DND-41 (cell line): Measurements from ENCODE around the gene TCIRG1.

Source experiments
- ATAC-seq: fragments of 200-7000 bp; cut with Tn5 transposase; 3 replicates; pipeline ENCODE4 v1.9.1; 2021; ENCODE audit warnings: low read depth; ENCODE audit not compliant: insufficient read depth
- DNase-seq: peaks from one replicate; pipeline ENCODE4 v3.0.0-alpha.2; 2020
- H2AFZ ChIP-seq: 2 replicates; pipeline ENCODE4 v1.6.0; 2012; ENCODE audit warnings: low read depth, low read length
- H3K27ac ChIP-seq: 2 replicates; pipeline ENCODE4 v1.5.1; 2012; ENCODE audit warnings: low read length, inconsistent platforms
- H3K27me3 ChIP-seq: fragments of 200-600 bp; sonication (generic); 2 replicates; pipeline ENCODE4 v1.6.0; 2012; ENCODE audit warnings: low read length, mild to moderate bottlenecking, inconsistent platforms; ENCODE audit not compliant: insufficient read depth, poor library complexity
- H3K36me3 ChIP-seq: 2 replicates; pipeline ENCODE4 v1.5.1; 2012; ENCODE audit warnings: low read length, inconsistent platforms; ENCODE audit not compliant: insufficient read depth
- H3K4me1 ChIP-seq: 2 replicates; pipeline ENCODE4 v1.5.1; 2012; ENCODE audit warnings: mild to moderate bottlenecking, low read length; ENCODE audit not compliant: insufficient read depth
- H3K4me2 ChIP-seq: 2 replicates; pipeline ENCODE4 v1.6.0; 2012; ENCODE audit warnings: mild to moderate bottlenecking, moderate library complexity, low read length, inconsistent platforms; ENCODE audit not compliant: insufficient read depth
- H3K4me3 ChIP-seq, 2 experiments: fragments of 200-600 bp in 1 of 2; shearing (Covaris generic) in 1 of 2; 2 replicates each; pipeline ENCODE4 v1.5.1; 2012 to 2016; ENCODE audit warnings: inconsistent platforms in 2 of 2, low read length in 2 of 2, mild to moderate bottlenecking in 2 of 2, low read depth in 1 of 2, moderate library complexity in 1 of 2
- H3K79me2 ChIP-seq: 2 replicates; pipeline ENCODE4 v1.6.0; 2012; ENCODE audit warnings: low read length, inconsistent platforms; ENCODE audit not compliant: insufficient read depth
- H3K9ac ChIP-seq: 2 replicates; pipeline ENCODE4 v1.6.0; 2012; ENCODE audit warnings: low read depth, mild to moderate bottlenecking, inconsistent platforms, low read length, moderate library complexity
- H3K9me3 ChIP-seq: 2 replicates; pipeline ENCODE4 v1.5.1; 2012; ENCODE audit warnings: low read length, moderate library complexity, mild to moderate bottlenecking, inconsistent platforms; ENCODE audit not compliant: insufficient read depth, severe bottlenecking
- H4K20me1 ChIP-seq: 2 replicates; pipeline ENCODE4 v1.6.0; 2012; ENCODE audit warnings: low read length; ENCODE audit not compliant: insufficient read depth
- EZH2 ChIP-seq: IDR thresholded peaks from 3 replicates; pipeline ENCODE4 v1.6.1; 2012; ENCODE audit warnings: borderline replicate concordance, low read depth, mild to moderate bottlenecking, moderate library complexity, low read length, inconsistent platforms; ENCODE audit not compliant: severe bottlenecking
- TF ChIP-seq, protein P1 (sequence below): IDR thresholded peaks from 2 replicates; pipeline ENCODE4 v1.5.1; 2012; ENCODE audit warnings: borderline replicate concordance, low read length, moderate library complexity, mild to moderate bottlenecking; ENCODE audit not compliant: poor library complexity, severe bottlenecking; ENCODE audit errors: extremely low read depth

The TCIRG1 gene

DNA sequence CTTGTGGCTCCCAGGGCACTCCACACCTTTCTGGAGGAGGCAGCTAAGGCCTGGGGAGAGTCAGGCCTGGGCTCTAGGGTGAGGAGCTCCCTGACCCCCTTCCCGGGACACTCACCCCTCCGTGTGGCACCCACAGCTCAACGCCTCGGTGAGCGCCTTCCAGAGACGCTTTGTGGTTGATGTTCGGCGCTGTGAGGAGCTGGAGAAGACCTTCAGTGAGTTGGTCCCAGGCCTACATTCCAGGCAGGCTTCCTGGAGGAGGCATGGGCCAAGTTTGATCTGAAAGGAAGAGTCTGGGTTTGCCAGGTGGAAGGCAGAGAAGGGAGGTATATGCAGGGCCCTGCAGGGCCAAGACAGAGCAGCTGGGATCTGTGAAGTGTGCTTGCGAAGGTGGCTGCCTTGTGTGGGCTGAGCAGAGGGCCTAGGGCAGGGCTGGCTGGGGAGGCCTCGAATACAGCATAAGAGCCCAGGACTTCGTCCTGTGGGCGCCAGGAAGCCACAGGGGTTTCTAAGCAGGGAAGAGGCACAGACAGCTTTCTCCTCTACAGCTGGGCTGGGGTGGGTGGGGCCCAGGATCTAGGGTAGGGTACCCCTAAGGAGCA lies 2.9 kb downstream of the TCIRG1 start:
- Histone ChIP-seq H3K9ac (no peak overlapping the region), H3K27me3 (no peaks in the 10 kb centered on the region), H4K20me1 (no peaks in the 10 kb centered on the region; the same call in 1 of the 2 replicates), H3K4me2 (no peak overlapping the region), H3K4me3 (no peak overlapping the region), H3K27ac (no peak overlapping the region), H3K9me3 (no peaks in the 10 kb centered on the region), H3K4me1 (peaks cover 11% of the 10 kb centered on the region), H3K79me2 (no peaks in the 10 kb centered on the region), H3K36me3 (no peaks in the 10 kb centered on the region), H2AFZ (no peak overlapping the region)
- no peak for ATAC-seq
- DNase-seq: no peak
- TF ChIP-seq, protein P1, sequence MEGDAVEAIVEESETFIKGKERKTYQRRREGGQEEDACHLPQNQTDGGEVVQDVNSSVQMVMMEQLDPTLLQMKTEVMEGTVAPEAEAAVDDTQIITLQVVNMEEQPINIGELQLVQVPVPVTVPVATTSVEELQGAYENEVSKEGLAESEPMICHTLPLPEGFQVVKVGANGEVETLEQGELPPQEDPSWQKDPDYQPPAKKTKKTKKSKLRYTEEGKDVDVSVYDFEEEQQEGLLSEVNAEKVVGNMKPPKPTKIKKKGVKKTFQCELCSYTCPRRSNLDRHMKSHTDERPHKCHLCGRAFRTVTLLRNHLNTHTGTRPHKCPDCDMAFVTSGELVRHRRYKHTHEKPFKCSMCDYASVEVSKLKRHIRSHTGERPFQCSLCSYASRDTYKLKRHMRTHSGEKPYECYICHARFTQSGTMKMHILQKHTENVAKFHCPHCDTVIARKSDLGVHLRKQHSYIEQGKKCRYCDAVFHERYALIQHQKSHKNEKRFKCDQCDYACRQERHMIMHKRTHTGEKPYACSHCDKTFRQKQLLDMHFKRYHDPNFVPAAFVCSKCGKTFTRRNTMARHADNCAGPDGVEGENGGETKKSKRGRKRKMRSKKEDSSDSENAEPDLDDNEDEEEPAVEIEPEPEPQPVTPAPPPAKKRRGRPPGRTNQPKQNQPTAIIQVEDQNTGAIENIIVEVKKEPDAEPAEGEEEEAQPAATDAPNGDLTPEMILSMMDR: no peak
- no peak for TF ChIP-seq EZH2

DNA sequence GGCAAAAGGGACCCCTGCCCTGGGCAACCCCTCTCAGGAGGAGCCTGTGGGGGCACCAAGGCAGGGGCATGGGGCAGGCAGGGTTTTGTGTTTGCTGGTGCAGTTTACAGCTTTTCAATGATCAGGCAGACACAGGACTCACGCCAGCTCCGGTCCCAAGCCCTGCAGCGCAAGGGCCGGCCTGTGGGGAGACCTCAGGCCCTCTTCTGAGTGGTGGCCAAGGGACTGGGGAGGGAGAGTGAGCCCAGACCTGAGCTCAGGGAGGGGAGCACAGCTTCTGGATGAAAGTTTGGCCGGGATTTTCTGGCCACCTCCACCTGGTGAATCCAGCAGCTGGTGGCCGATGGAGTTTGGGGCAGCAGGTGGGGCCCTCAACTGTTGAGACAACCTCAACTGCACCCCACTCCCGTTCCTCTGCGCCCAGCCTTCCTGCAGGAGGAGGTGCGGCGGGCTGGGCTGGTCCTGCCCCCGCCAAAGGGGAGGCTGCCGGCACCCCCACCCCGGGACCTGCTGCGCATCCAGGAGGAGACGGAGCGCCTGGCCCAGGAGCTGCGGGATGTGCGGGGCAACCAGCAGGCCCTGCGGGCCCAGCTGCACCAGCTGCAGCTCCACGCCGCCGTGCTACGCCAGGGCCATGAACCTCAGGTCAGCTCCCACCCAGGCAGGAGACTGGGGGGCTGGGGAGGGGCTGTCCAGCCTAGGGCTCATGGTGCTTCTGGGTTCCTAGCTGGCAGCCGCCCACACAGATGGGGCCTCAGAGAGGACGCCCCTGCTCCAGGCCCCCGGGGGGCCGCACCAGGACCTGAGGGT lies 3.6 kb downstream of the TCIRG1 start:
- no peaks in the 10 kb centered on the region for H3K79me2 ChIP-seq
- H3K27me3 ChIP-seq: no peaks in the 10 kb centered on the region
- no peaks in the 10 kb centered on the region for H3K9me3 ChIP-seq
- ATAC-seq: no peak
- H2AFZ ChIP-seq: no peak overlapping the region
- H3K36me3 ChIP-seq: no peaks in the 10 kb centered on the region
- no peak overlapping the region for H3K9ac ChIP-seq
- no peaks in the 10 kb centered on the region for H4K20me1 ChIP-seq
- no peak overlapping the region for H3K4me3 ChIP-seq
- H3K4me1 ChIP-seq: peaks cover 11% of the 10 kb centered on the region
- no peak for DNase-seq
- no peak overlapping the region for H3K4me2 ChIP-seq
- no peak for TF ChIP-seq EZH2
- TF ChIP-seq, protein P1: no peak
- H3K27ac ChIP-seq: no peak overlapping the region

DNA sequence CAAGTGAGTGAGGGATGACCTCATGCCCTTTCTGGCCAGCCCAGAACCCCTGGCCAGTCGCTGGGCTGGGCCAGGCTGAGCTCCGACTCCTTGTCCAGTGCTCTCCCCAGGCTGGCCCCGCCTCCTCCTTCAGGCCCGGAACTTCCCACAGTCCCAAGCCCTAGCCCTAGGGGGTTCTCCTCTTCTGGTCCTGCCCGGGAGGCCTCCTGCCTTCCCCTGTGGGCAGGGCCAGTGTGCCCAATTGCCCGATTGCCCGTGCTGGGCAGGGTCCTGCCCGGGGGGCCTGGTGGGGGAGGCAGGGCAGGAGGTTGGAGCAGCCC lies 4.2 kb downstream of the TCIRG1 start:
- Histone ChIP-seq H3K9ac (no peak overlapping the region), H3K27ac (no peak overlapping the region), H3K79me2 (no peaks in the 10 kb centered on the region), H2AFZ (no peak overlapping the region), H3K36me3 (no peaks in the 10 kb centered on the region), H4K20me1 (no peaks in the 10 kb centered on the region), H3K4me2 (no peak overlapping the region), H3K9me3 (no peaks in the 10 kb centered on the region), H3K27me3 (no peaks in the 10 kb centered on the region), H3K4me3 (no peak overlapping the region), H3K4me1 (peaks cover 11% of the 10 kb centered on the region)
- ATAC-seq (no peak), DNase-seq (no peak)
- TF ChIP-seq, protein P1: no peak
- TF ChIP-seq EZH2: no peak
